Breast epithelium (tissue), 3 donors: ENCODE measurements around the gene TFPI.

Source experiments
- POLR2A ChIP-seq: fragments of 450-650 bp; IDR thresholded peaks from one replicate; pipeline ENCODE4 v1.6.1; 2016; ENCODE audit warnings: antibody characterized with exemption, mild to moderate bottlenecking, moderate library complexity
- POLR2AphosphoS5 ChIP-seq, 3 donors: sonication (generic); formaldehyde crosslinking; IDR thresholded peaks; one replicate each; pipeline ENCODE4 v1.6.1; 2017; ENCODE audit warnings: antibody characterized with exemption in 3 of 3
- TF ChIP-seq, protein P1 (sequence below), 3 donors: fragments of 450-650 bp; IDR thresholded peaks; one replicate each; pipeline ENCODE4 v1.5.1; 2016 to 2017; ENCODE audit warnings: antibody characterized with exemption in 3 of 3, mild to moderate bottlenecking in 3 of 3, moderate library complexity in 3 of 3

DNA sequence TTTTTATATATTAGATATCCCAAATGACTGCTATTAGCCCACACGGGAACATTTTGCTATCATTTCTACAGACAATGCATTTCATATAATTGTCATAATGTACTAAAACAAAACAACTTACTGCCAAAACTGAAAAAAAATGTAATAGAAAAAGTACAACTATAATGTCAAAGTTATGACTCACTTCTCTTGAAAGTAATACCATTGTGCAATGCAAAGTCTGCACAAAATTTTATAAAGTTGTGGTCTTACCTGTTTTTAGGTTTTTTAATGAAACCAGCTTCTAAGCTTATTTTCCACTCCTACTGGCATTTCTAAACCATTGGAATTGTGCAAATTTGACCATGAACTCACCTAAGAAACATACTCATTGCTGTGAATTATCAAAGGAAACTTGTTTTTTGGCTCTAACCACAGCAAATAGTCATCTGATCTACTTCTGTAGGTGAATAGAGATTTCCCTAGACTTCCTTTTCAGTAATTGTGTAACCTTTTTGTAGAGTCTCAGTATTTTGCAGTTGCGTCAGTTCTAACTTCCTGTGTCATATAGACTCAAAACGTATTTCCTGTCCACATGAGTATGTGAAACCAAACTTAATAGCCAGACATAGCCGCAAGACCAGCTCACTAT is 31.9 kb upstream of the TFPI start:
- TF ChIP-seq, protein P1, sequence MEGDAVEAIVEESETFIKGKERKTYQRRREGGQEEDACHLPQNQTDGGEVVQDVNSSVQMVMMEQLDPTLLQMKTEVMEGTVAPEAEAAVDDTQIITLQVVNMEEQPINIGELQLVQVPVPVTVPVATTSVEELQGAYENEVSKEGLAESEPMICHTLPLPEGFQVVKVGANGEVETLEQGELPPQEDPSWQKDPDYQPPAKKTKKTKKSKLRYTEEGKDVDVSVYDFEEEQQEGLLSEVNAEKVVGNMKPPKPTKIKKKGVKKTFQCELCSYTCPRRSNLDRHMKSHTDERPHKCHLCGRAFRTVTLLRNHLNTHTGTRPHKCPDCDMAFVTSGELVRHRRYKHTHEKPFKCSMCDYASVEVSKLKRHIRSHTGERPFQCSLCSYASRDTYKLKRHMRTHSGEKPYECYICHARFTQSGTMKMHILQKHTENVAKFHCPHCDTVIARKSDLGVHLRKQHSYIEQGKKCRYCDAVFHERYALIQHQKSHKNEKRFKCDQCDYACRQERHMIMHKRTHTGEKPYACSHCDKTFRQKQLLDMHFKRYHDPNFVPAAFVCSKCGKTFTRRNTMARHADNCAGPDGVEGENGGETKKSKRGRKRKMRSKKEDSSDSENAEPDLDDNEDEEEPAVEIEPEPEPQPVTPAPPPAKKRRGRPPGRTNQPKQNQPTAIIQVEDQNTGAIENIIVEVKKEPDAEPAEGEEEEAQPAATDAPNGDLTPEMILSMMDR (IDR thresholded peaks at IDR 0.05) = no peak
- TF ChIP-seq POLR2AphosphoS5 (IDR thresholded peaks at IDR 0.05) (no peak), POLR2A (no peak)
